Osteoblast (primary cell): ENCODE measurements around the gene B3GAT2. TPM values are rescaled to one million over a fixed set of nuclear protein-coding genes. Genes with fewer than 3 reads are reported as not detected.

Experiments used
- DNase-seq: peaks from one replicate; pipeline ENCODE4 v3.0.0; 2011; ENCODE audit warnings: low spot score, mixed read lengths; ENCODE audit not compliant: insufficient read length; ENCODE audit errors: missing footprints
- H2AFZ ChIP-seq: 2 replicates; pipeline ENCODE4 v1.6.0; 2011; ENCODE audit warnings: mild to moderate bottlenecking, low read length
- H3K27ac ChIP-seq: 2 replicates; pipeline ENCODE4 v1.5.1; 2011; ENCODE audit warnings: mild to moderate bottlenecking, low read depth, low read length, moderate library complexity
- H3K27me3 ChIP-seq: 2 replicates; pipeline ENCODE4 v1.6.0; 2012; ENCODE audit warnings: mild to moderate bottlenecking, control low read depth, inconsistent platforms, low read length, moderate library complexity; ENCODE audit not compliant: insufficient read depth
- H3K36me3 ChIP-seq: 2 replicates; pipeline ENCODE4 v1.5.1; 2011; ENCODE audit warnings: mild to moderate bottlenecking, low read length, control low read depth, moderate library complexity; ENCODE audit not compliant: insufficient read depth
- H3K4me1 ChIP-seq: 2 replicates; pipeline ENCODE4 v1.5.1; 2011; ENCODE audit warnings: mild to moderate bottlenecking, low read length, control low read depth, moderate library complexity; ENCODE audit not compliant: insufficient read depth
- H3K4me2 ChIP-seq: 2 replicates; pipeline ENCODE4 v1.6.0; 2011; ENCODE audit warnings: mild to moderate bottlenecking, low read length; ENCODE audit not compliant: insufficient read depth
- H3K4me3 ChIP-seq: fragments of 200-600 bp; sonication (generic); 3 replicates; pipeline ENCODE4 v1.5.1; 2012; ENCODE audit warnings: mild to moderate bottlenecking, low read length, inconsistent platforms; ENCODE audit not compliant: insufficient read depth
- H3K79me2 ChIP-seq: 2 replicates; pipeline ENCODE4 v1.6.0; 2012; ENCODE audit warnings: mild to moderate bottlenecking, low read length, control low read depth, inconsistent platforms; ENCODE audit not compliant: insufficient read depth
- H3K9me3 ChIP-seq: 2 replicates; pipeline ENCODE4 v1.5.1; 2011; ENCODE audit warnings: low read depth, low read length, control low read depth
- H4K20me1 ChIP-seq: 2 replicates; pipeline ENCODE4 v1.6.0; 2012; ENCODE audit warnings: mild to moderate bottlenecking, low read length, control low read depth; ENCODE audit not compliant: insufficient read depth
- total RNA-seq: library from RNA; depleted of rRNA; stranded (reverse); fragments of >200 nt; gene quantifications from 2 replicates; pipeline ENCODE4 v1.2.3, GENCODE V29; 2012
- TF ChIP-seq, protein P1 (sequence below): IDR thresholded peaks from 2 replicates; pipeline ENCODE4 v1.5.1; 2011; ENCODE audit warnings: mild to moderate bottlenecking, low read depth, low read length, moderate library complexity; ENCODE audit errors: extremely low read depth

B3GAT2 gene
- total RNA-seq, 1 donor, result under 0.01 TPM

DNA sequence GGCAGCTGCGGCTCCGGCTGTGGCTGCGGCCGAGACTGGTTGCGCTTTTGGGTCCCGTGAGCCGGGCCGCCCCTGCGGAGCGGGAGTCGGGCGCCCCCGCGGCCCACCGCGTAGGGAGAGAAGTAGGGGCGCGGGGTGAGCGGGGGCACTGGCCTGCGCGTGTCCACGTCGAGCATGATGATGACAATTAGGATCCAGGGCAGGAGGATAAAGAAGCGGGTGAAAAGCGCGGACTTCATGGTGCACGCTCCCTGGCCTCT, 739 bp downstream of the B3GAT2 start:
- DNase-seq, result no peak
- TF ChIP-seq, protein P1, sequence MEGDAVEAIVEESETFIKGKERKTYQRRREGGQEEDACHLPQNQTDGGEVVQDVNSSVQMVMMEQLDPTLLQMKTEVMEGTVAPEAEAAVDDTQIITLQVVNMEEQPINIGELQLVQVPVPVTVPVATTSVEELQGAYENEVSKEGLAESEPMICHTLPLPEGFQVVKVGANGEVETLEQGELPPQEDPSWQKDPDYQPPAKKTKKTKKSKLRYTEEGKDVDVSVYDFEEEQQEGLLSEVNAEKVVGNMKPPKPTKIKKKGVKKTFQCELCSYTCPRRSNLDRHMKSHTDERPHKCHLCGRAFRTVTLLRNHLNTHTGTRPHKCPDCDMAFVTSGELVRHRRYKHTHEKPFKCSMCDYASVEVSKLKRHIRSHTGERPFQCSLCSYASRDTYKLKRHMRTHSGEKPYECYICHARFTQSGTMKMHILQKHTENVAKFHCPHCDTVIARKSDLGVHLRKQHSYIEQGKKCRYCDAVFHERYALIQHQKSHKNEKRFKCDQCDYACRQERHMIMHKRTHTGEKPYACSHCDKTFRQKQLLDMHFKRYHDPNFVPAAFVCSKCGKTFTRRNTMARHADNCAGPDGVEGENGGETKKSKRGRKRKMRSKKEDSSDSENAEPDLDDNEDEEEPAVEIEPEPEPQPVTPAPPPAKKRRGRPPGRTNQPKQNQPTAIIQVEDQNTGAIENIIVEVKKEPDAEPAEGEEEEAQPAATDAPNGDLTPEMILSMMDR, result no peak

DNA sequence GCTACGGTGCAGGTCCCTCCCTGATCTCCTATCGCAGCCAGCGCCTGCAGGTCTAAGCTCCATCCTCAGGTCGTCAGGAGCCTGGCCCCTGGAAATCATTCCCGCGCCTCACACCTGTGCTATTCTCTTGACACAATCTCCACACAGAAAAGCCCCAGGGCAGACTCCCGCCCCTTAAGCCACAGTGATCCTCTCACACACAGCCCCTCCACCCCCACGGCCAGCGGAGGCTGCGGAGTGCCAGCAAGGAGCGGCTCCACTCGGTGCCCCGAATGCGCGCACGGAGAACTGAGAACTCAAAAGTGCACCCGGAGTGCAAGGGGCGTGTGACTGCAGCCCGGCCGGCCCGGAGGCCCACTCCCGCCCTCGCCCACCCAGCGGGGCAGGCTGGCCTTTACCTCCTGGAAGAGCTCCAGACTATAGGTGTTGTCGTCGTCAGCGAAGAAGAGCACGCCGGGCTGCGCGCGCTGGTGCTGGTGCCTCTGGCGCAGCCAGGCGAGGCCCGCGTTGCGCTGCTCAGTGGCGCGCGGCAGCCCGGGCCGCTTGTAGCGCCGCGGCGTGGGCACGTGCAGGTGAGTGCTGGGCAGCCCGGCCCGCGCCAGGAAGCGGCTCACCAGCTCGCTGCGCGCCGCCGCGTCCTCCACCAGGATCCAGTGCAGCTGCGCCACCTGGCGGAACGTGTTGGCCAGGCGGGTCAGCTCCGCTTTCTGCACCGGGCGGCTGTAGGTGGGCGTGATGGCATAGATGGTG, 1.2 kb downstream of the B3GAT2 start:
- H3K36me3 ChIP-seq, result no peaks in the 10 kb centered on the region
- H3K79me2 ChIP-seq, result no peaks in the 10 kb centered on the region
- H2AFZ ChIP-seq, result peak overlapping the region; percentile 35
- no peaks in the 10 kb centered on the region for H3K9me3 ChIP-seq
- no peak overlapping the region for H3K27ac ChIP-seq
- H3K27me3 ChIP-seq, result peaks cover 49% of the 10 kb centered on the region
- H3K4me3 ChIP-seq, result peak overlapping the region; percentile 65
- no peaks in the 10 kb centered on the region for H3K4me1 ChIP-seq
- DNase-seq, result peak; percentile 95
- peak overlapping the region; percentile 77 for H3K4me2 ChIP-seq
- TF ChIP-seq, protein P1, result peak; percentile 58
- H4K20me1 ChIP-seq, result no peaks in the 10 kb centered on the region

More for the DNA sequence above, 739 bp downstream of the B3GAT2 start:
- peak overlapping the region; percentile 77 for H3K4me2 ChIP-seq
- H3K4me1 ChIP-seq, result no peaks in the 10 kb centered on the region
- no peak overlapping the region for H2AFZ ChIP-seq
- H4K20me1 ChIP-seq, result no peaks in the 10 kb centered on the region
- H3K4me3 ChIP-seq, result peak overlapping the region; percentile 65
- no peaks in the 10 kb centered on the region for H3K9me3 ChIP-seq
- no peaks in the 10 kb centered on the region for H3K36me3 ChIP-seq
- peaks cover 48% of the 10 kb centered on the region for H3K27me3 ChIP-seq
- no peaks in the 10 kb centered on the region for H3K79me2 ChIP-seq
- H3K27ac ChIP-seq, result no peak overlapping the region

DNA sequence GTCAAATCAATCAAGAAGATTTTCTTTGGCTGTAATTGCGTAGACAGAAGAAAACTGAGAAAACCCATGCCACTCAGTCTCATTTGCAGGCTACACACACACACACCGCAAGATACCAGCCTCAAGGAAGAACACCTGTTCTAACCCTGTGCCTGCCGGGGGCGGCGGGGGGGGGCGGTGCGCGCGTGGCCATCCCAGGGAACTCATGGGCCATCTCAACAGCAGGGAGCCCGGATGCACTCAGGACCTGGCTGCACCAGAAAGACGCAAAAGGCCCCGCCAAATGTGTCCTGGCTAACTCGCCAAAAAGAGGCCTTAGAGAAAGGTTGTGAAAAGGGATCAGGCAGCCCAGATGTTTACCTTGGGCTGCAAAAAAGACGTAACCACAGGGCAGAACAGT, 2.1 kb downstream of the B3GAT2 start:
- Histone ChIP-seq H3K27ac (no peak overlapping the region), H3K79me2 (no peaks in the 10 kb centered on the region), H2AFZ (no peak overlapping the region), H3K36me3 (no peaks in the 10 kb centered on the region), H3K27me3 (peaks cover 44% of the 10 kb centered on the region), H3K4me3 (no peak overlapping the region), H4K20me1 (no peaks in the 10 kb centered on the region), H3K4me1 (no peaks in the 10 kb centered on the region), H3K9me3 (no peaks in the 10 kb centered on the region), H3K4me2 (no peak overlapping the region)
- TF ChIP-seq, protein P1, result no peak
- DNase-seq, result no peak

DNA sequence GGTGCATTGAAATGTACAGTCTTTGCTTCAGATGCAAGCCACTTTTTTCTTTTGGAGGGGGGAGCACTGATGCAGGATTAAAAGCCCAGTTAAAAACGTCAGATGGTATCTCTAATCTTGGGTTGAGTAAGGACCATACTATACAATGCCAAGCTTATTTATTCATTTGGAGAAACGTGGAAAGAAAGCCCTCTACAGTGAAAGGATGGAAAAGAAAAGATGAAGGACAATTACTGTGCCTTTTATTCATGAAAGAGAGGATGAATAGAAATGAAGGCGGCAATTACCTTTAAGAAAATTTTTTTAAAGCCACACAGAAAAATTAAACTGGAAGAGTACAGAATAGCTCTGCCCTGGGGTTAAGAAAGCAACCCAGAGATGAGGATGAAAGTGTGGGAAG, 2.7 kb downstream of the B3GAT2 start:
- no peaks in the 10 kb centered on the region for H4K20me1 ChIP-seq
- H3K4me3 ChIP-seq, result no peak overlapping the region
- H3K4me2 ChIP-seq, result no peak overlapping the region
- no peak for DNase-seq
- TF ChIP-seq, protein P1, result no peak
- H3K36me3 ChIP-seq, result no peaks in the 10 kb centered on the region
- peaks cover 44% of the 10 kb centered on the region for H3K27me3 ChIP-seq
- H3K79me2 ChIP-seq, result no peaks in the 10 kb centered on the region
- H3K4me1 ChIP-seq, result no peaks in the 10 kb centered on the region
- H3K27ac ChIP-seq, result no peak overlapping the region
- H3K9me3 ChIP-seq, result no peaks in the 10 kb centered on the region
- no peak overlapping the region for H2AFZ ChIP-seq
